Neutrophil (primary cell): ENCODE data around the gene NUP214.
A peak's percentile ranks its signal among the peaks of the same experiment; 100 is the strongest.

ENCODE experiments used
- H3K27ac ChIP-seq: fragments of 200-600 bp; sonication (generic); 2 replicates; pipeline ENCODE4 v1.5.1; 2016; ENCODE audit warnings: mild to moderate bottlenecking, moderate library complexity
- H3K27me3 ChIP-seq: fragments of 200-600 bp; sonication (generic); 2 replicates; pipeline ENCODE4 v1.6.0; 2016; ENCODE audit warnings: mild to moderate bottlenecking
- H3K36me3 ChIP-seq: fragments of 200-600 bp; sonication (generic); 2 replicates; pipeline ENCODE4 v1.5.1; 2017
- H3K4me1 ChIP-seq, 2 experiments: fragments of 200-600 bp in 1 of 2; sonication (generic) in 1 of 2; 1 replicate in 1 of 2; 2 replicates in 1 of 2; pipeline versions ENCODE4 v1.5.1 to v1.6.1; 2013 to 2016; ENCODE audit warnings: low read depth in 1 of 2, low read length in 1 of 2, mild to moderate bottlenecking in 1 of 2, moderate library complexity in 1 of 2; ENCODE audit not compliant: control insufficient read depth in 1 of 2, insufficient read depth in 1 of 2
- H3K4me3 ChIP-seq, 2 experiments: fragments of 200-600 bp in 1 of 2; sonication (generic) in 1 of 2; 1 replicate in 1 of 2; 2 replicates in 1 of 2; pipeline ENCODE4 v1.5.1; 2013 to 2016; ENCODE audit warnings: low read depth in 1 of 2, low read length in 1 of 2, mild to moderate bottlenecking in 1 of 2, moderate library complexity in 1 of 2
- H3K9me3 ChIP-seq: fragments of 200-600 bp; sonication (generic); 2 replicates; pipeline ENCODE4 v1.5.1; 2016
- CTCF ChIP-seq: fragments of 200-600 bp; sonication (generic); IDR thresholded peaks from 2 replicates; pipeline ENCODE4 v1.5.1; 2016; ENCODE audit warnings: antibody characterized with exemption

Gene NUP214

GRCh38 chr9:131227112-131227958 lies 101.9 kb downstream of the NUP214 start:
- no peak for TF ChIP-seq CTCF
- H3K4me1 ChIP-seq, result peaks cover 47 to 49% of the 10 kb centered on the region in 2 experiments
- H3K27ac ChIP-seq, result peak overlapping the region; percentile 82
- peaks cover 30% of the 10 kb centered on the region for H3K36me3 ChIP-seq
- H3K4me3 ChIP-seq, result peak overlapping the region; percentile 84 to 95
- no peaks in the 10 kb centered on the region for H3K9me3 ChIP-seq
- no peaks in the 10 kb centered on the region for H3K27me3 ChIP-seq

- Histone ChIP-seq H3K36me3 (peaks cover 36% of the 10 kb centered on the region), H3K4me3 (peak overlapping the region; percentile 84 to 95), H3K27ac (peak overlapping the region; percentile 82), H3K27me3 (no peaks in the 10 kb centered on the region), H3K4me1 (peaks cover 47 to 49% of the 10 kb centered on the region in 2 experiments), H3K9me3 (no peaks in the 10 kb centered on the region)
- TF ChIP-seq CTCF, result no peak
Observed at GRCh38 chr9:131227959-131228460, 102.6 kb downstream of the NUP214 start.

- no peaks in the 10 kb centered on the region for H3K9me3 ChIP-seq
- H3K27ac ChIP-seq, result peak overlapping the region; percentile 82
- H3K4me1 ChIP-seq, result peaks cover 47 to 49% of the 10 kb centered on the region in 2 experiments
- H3K36me3 ChIP-seq, result peaks cover 46% of the 10 kb centered on the region
- peak overlapping the region; percentile 84 to 95 for H3K4me3 ChIP-seq
- H3K27me3 ChIP-seq, result no peaks in the 10 kb centered on the region
- no peak for TF ChIP-seq CTCF
Observed at GRCh38 chr9:131228988-131229387, 103.6 kb downstream of the NUP214 start.

- H3K4me1 ChIP-seq, result peaks cover 36 to 37% of the 10 kb centered on the region in 2 experiments
- H3K4me3 ChIP-seq, result no peak overlapping the region
- peaks cover 72% of the 10 kb centered on the region for H3K36me3 ChIP-seq
- H3K27ac ChIP-seq, result peak overlapping the region; percentile 87
- H3K9me3 ChIP-seq, result no peaks in the 10 kb centered on the region
- H3K27me3 ChIP-seq, result no peaks in the 10 kb centered on the region
- TF ChIP-seq CTCF, result no peak
Observed at GRCh38 chr9:131233556-131233955, 108.2 kb downstream of the NUP214 start.

- Histone ChIP-seq H3K9me3 (no peaks in the 10 kb centered on the region), H3K27ac (peak overlapping the region; percentile 87), H3K4me1 (peaks cover 36 to 37% of the 10 kb centered on the region in 2 experiments), H3K27me3 (no peaks in the 10 kb centered on the region), H3K4me3 (no peak overlapping the region), H3K36me3 (peaks cover 72% of the 10 kb centered on the region)
- TF ChIP-seq CTCF, result no peak
Observed at GRCh38 chr9:131233995-131234394, 108.6 kb downstream of the NUP214 start.
